ENCODE measurements around the gene RRM2. TPM values are rescaled to one million over a fixed set of nuclear protein-coding genes. Genes with fewer than 3 reads are reported as not detected.
A peak's percentile ranks its signal among the peaks of the same experiment; 100 is the strongest.

The RRM2 gene
- total RNA-seq, 4 donors from 2014 or later, result 0.40 to 3.2 (median 2.0) TPM

DNA sequence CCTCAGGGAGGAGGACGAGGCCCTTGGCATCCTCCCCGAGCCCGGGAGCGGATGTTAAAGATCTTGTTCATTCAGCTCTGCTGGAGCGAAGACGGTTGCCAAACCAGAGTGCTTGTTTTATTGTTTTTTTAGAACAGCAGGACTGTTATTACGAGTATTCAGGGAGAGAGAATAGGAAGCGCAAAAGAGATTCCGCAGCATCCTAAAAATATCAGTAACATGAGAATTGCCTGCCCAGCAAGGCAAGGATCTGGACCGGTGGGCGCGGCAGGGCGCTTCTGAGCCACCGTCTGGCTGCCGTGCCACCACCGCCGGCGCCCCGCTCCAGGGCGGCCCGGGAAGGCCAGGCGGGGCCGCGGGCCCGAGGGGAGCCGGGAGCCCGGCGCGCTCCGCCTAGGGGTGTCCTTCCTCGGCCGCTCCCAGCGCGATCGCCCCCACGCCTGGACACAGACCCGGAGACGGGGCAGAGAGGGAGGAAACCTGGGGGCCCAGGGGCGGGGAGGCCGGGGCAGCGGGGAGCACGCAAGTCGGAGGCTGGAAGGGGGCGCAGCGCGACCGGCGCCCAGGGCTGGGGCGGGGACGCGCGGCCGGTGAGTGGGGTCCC is 43.2 kb upstream of the RRM2 start:
- Histone ChIP-seq H3K27ac (peak overlapping the region; percentile 93 to 95 (median 95)), H3K4me3 (peak overlapping the region; percentile 79 to 83), H3K4me1 (peaks cover 0 to 52% (median 7%) of the 10 kb centered on the region in 3 donors), H3K9me3 (no peaks in the 10 kb centered on the region), H3K36me3 (no peaks in the 10 kb centered on the region), H3K27me3 (peaks cover 7% of the 10 kb centered on the region)
- 0% methylated on average over 6 of the region's 53 CpGs; no CpG with 5 or more reads in 1 of the 2 donors for WGBS, 2 donors (ENCODE audit: low coverage in 1 of 2)
- TF ChIP-seq POLR2A (IDR thresholded peaks at IDR 0.05) (no peak), EP300 (IDR thresholded peaks at IDR 0.05) (no peak), POLR2AphosphoS5 (IDR thresholded peaks at IDR 0.05) (no peak)
- TF ChIP-seq, protein P1, sequence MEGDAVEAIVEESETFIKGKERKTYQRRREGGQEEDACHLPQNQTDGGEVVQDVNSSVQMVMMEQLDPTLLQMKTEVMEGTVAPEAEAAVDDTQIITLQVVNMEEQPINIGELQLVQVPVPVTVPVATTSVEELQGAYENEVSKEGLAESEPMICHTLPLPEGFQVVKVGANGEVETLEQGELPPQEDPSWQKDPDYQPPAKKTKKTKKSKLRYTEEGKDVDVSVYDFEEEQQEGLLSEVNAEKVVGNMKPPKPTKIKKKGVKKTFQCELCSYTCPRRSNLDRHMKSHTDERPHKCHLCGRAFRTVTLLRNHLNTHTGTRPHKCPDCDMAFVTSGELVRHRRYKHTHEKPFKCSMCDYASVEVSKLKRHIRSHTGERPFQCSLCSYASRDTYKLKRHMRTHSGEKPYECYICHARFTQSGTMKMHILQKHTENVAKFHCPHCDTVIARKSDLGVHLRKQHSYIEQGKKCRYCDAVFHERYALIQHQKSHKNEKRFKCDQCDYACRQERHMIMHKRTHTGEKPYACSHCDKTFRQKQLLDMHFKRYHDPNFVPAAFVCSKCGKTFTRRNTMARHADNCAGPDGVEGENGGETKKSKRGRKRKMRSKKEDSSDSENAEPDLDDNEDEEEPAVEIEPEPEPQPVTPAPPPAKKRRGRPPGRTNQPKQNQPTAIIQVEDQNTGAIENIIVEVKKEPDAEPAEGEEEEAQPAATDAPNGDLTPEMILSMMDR (IDR thresholded peaks at IDR 0.05), result no peak
- ATAC-seq, result peak; percentile 60

DNA sequence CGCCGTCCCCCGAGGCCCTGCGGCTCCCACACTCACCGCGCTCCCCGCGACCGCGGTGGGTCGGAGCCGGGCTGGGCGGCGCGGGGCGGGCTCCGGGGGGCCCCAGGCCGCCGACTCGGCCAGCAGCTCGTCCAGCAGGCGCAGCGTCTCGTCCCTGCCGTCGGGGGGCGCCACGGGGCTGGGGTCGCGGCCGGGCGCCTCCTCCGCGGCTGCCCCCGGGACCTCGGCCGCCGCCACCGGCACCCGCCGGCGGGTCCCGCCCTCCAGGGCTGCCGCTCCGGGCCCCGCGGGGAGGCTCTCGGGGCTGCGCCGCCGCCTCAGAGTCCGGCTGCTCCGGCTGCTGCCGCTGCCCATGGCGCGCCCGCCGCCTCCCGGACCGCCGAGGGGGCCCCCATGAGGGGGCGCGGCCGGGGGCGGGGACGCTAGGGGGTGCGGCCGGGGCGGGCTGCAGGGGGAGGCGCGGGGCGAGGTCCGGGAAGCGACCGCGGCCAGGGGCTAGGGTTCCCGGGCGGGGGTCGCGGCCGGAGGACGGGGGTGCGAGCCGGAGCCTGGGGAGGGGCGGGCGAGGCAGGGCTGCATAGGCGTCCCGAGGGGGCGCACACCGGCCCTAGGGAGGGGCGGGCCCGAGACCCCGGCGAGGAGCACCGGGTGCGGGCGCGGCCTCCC is 42.5 kb upstream of the RRM2 start, which contains the start of gene CYS1:
CYS1 (minus strand) TSS at position 542 of the 666 bp plus-strand sequence; CDS start at position 354, 188 bp downstream.
- H3K36me3 ChIP-seq, result no peaks in the 10 kb centered on the region
- WGBS, 2 donors (ENCODE audit: low coverage in 1 of 2), result no CpG with 5 or more reads among the region's 98 CpGs
- H3K27ac ChIP-seq, result peak within 1 kb of the TSS; percentile 93 to 95 (median 95)
- peaks cover 7% of the 10 kb centered on the region for H3K27me3 ChIP-seq
- peaks cover 0 to 50% (median 7%) of the 10 kb centered on the region in 3 donors for H3K4me1 ChIP-seq
- peak in 1 of 2 donors; percentile 15 for TF ChIP-seq POLR2A (IDR thresholded peaks at IDR 0.05)
- TF ChIP-seq POLR2AphosphoS5 (IDR thresholded peaks at IDR 0.05), result no peak
- TF ChIP-seq EP300 (IDR thresholded peaks at IDR 0.05), result no peak
- TF ChIP-seq, protein P1 (IDR thresholded peaks at IDR 0.05), result peak in 3 of 4 experiments; percentile 36 to 45 (median 43)
- peak within 1 kb of the TSS; percentile 79 to 83 for H3K4me3 ChIP-seq
- ATAC-seq, result peak; percentile 70
- H3K9me3 ChIP-seq, result no peaks in the 10 kb centered on the region

DNA sequence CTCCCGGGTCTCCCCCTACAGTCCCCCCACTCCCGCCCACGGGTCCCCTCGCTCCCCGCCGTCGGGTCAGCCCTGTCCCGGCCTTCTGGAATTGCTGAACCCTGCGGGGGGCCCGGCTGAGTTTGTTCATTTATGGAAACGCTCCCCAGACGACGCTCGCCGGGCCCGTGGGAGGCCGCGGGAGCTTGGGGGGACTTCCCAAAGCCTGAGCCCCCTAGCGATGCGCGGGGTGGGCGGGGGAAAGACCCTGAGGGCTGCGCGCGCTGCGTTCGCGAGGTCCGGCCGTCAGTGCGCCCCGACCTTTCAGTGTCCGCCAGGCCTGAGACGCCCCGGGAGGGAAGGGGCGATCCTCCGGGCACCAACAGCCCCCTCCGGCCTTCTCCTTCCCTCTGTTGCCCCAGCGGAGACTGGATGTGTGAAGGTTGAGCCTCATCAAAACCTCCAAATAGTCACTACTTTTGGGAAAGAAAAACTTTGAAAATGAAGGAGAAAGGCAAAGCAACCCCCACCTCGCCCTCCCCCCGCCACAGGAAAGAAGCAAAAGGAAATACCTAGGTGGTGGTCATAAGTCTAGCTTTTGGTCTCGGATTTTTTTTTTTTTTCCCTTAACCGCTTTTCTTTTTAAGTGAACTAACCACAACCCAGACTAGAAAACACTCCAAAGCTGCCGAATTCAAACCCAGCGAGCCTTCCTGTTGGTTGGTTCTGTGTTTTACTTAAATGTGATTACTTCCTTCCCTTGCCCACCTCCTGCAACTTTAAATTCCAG is 41.8 kb upstream of the RRM2 start:
- H3K27ac ChIP-seq, result peak overlapping the region; percentile 60 to 95 (median 94)
- no peaks in the 10 kb centered on the region for H3K36me3 ChIP-seq
- peak; percentile 9 for ATAC-seq
- peaks cover 0 to 50% (median 7%) of the 10 kb centered on the region in 3 donors for H3K4me1 ChIP-seq
- H3K4me3 ChIP-seq, result peak overlapping the region; percentile 79 to 83
- no peak for TF ChIP-seq POLR2AphosphoS5 (IDR thresholded peaks at IDR 0.05)
- no peak for TF ChIP-seq EP300 (IDR thresholded peaks at IDR 0.05)
- TF ChIP-seq, protein P1 (IDR thresholded peaks at IDR 0.05), result no peak
- TF ChIP-seq POLR2A (IDR thresholded peaks at IDR 0.05), result no peak
- H3K27me3 ChIP-seq, result peaks cover 7% of the 10 kb centered on the region
- WGBS, 2 donors (ENCODE audit: low coverage in 1 of 2), result 33 to 45% methylated on average over 4 to 9 of the region's 45 CpGs
- H3K9me3 ChIP-seq, result no peaks in the 10 kb centered on the region

DNA sequence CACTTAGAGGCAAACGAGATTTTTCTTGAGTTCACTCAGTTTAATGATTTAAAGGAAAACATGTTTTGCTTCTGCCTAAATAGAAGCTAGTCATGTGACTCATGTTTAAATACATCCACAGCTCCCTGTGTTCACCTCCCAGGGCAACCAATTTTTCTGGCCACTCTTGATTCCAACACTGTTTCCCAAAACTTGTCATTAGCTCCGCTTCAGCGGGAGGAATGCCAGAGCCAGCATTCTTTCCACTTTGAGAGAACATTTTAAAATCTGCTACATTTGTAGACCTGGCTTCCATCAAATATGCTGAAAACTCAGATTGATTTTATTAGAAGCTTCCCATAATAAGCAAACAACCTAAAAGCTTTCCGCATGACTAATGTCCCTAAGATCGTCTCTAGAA is 39.5 kb upstream of the RRM2 start:
- H3K9me3 ChIP-seq, result no peaks in the 10 kb centered on the region
- peak overlapping the region in 3 of 4 donors; percentile 8 to 45 (median 39) for H3K27ac ChIP-seq
- 21 to 26% methylated on average over 4 to 5 of the region's 5 CpGs for WGBS, 2 donors (ENCODE audit: low coverage in 1 of 2)
- no peak overlapping the region for H3K4me3 ChIP-seq
- no peak for ATAC-seq
- peaks cover 0 to 47% (median 7%) of the 10 kb centered on the region in 3 donors for H3K4me1 ChIP-seq
- TF ChIP-seq POLR2AphosphoS5 (IDR thresholded peaks at IDR 0.05) (peak; percentile 46), EP300 (IDR thresholded peaks at IDR 0.05) (no peak)
- no peaks in the 10 kb centered on the region for H3K36me3 ChIP-seq
- peaks cover 7% of the 10 kb centered on the region for H3K27me3 ChIP-seq

DNA sequence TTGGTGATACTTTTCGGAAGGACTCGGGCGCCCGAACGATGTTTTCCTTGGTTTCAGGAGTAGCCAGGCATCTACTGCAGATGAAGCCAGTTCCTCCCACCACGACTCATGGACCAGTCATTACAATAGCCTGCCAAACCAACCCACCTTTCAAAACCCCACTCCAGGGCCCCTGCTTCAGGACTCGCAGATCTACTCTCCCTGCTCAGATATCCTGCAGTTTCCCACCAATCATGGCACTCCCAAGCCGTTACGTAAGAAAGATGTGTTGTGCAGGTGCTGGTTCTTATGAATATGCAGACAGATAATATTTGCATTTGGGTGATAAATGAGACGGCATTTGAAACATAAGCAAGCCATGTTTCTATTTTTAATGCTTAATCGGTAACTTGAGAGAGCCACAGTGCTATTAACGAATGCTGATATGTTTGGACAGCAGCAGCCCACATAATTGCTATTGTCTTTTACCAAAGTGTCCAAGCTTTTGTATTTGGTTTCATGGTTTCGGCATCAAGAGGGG is 38.8 kb upstream of the RRM2 start:
- TF ChIP-seq, protein P1 (IDR thresholded peaks at IDR 0.05), result no peak
- TF ChIP-seq POLR2A (IDR thresholded peaks at IDR 0.05) (no peak), POLR2AphosphoS5 (IDR thresholded peaks at IDR 0.05) (no peak), EP300 (IDR thresholded peaks at IDR 0.05) (no peak)
- H3K4me1 ChIP-seq, result peaks cover 0 to 40% (median 7%) of the 10 kb centered on the region in 3 donors
- H3K9me3 ChIP-seq, result no peaks in the 10 kb centered on the region
- H3K4me3 ChIP-seq, result no peak overlapping the region
- peaks cover 7% of the 10 kb centered on the region for H3K27me3 ChIP-seq
- H3K27ac ChIP-seq, result peak overlapping the region in 3 of 4 donors; percentile 8 to 45 (median 39)
- WGBS, 2 donors (ENCODE audit: low coverage in 1 of 2), result 14 to 68% methylated on average over 4 to 13 of the region's 13 CpGs
- ATAC-seq, result no peak
- no peaks in the 10 kb centered on the region for H3K36me3 ChIP-seq

Data from gastroesophageal sphincter (tissue), 4 donors.